HG03159 (cell line): ENCODE results near the gene DIPK1A.

ENCODE experiments used
- ATAC-seq: cut with Tn5 transposase; IDR thresholded peaks from one replicate; pipeline ENCODE4 v1.9.1; 2021; ENCODE audit warnings: mild to moderate bottlenecking, moderate library complexity; ENCODE audit not compliant: unreplicated experiment

The DIPK1A gene

DNA sequence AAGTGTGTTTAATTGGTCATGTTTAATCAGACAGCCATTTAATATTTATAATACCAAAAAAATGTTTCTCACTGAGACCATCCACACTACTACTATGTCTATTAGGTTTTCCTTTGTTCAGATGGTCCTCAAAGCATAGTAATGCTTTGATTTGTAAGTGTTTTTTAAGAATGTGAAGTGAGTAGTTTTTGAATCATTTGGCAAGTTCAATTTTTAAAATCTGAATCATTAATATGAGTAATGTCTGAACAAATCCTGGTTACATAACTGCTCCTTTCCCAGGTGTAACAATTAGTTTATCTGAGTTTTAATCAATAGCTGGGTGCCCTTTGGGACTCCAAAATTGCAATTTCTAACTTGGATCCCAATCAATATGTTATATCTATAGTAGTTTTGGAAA, 152.9 kb downstream of the DIPK1A start:
- ATAC-seq = no peak

DNA sequence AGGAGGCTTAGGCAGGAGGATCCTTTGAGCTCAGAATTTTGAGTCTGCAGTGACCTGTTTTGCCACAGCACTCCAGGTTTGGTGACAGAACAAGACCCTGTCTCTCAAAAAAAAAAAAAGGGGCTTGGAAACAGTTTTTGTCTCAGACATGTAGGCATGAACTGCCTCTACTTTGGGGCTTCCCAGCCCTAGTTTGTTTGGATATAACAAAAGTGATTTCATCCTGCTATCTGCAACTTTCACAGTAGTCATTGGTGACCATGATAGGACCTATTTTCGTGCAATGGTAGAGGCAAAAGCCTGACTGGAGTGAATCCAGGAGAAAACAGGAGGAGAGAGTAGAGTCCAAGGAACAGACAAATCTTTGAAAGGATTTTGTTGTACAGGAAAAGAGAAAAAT, 156.0 kb downstream of the DIPK1A start:
- no peak for ATAC-seq

DNA sequence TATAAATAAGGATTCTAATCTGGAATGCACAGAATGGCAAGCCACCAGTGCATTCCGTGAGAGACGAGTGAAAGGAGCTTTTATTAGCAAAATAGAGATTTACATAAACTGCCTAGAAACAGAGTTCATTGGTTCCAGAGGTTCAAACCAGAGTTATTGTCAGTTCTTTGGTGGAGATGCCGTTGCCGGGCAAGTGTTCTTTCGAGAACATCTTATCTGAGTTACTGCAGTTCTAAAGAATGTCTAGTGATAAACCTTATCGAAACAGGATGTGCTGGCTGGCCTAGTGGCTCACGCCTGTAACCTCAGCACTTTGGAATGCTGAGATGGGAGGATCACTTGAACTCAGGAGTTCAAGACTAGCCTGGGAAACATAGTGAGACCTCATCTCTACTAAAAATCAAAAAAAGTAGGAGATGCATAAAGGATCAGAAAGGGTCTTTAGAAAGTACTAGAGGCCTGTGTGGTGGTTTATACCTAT, 156.5 kb downstream of the DIPK1A start:
- peak; percentile 53 for ATAC-seq

DNA sequence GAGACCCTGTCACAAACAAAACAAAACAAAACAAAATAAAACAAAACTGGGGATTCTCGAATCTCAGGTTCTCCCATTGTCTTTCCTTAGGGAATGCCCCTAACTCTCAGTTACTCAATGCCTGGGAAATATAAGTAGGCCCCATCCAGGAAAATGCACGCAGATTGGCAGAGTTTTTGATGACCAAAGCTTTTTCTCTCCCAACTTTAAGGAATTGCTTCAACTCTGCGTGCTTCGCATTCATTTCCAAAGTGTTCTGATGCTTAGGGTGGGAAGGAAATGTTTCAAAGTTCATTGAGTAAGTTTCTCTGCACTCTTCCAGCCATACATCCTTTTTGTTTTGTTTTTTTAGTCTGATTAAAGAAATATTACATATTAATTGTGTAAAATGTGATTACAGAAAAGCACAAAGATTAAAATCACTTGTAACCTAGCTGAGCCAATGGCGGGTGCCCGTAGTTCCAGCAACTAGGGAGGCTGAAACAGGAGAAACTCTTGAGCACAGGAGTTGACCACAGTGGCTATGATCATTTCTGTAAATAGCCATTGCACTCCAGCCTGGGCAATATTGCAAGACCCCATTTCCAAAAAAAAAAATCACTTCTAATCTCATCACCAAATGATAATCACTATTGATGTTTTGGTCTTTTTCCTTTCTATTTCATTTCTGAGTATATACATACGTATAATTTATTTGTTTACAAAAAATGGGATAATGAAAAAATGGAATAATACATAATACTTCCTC, 157.9 kb downstream of the DIPK1A start:
- no peak for ATAC-seq

DNA sequence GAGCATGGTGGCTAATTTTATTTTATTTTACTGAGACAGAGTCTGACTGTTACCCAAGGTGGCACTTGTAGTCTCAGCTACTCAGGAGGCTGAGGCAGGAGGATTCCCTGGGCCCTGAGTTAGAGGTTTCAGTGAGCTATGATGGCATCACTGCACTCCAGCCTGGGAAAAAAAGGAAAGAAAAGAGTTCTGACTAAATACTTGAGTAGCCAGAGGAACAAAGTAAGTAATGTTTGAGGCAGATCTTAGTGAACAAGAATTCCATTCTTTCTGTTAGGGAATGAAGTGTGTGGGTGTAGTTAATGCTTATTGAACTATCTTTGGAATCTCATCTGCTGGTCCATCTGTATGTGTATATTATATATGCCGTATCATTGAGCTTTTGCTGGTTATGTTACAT, 163.3 kb downstream of the DIPK1A start:
- no peak for ATAC-seq

DNA sequence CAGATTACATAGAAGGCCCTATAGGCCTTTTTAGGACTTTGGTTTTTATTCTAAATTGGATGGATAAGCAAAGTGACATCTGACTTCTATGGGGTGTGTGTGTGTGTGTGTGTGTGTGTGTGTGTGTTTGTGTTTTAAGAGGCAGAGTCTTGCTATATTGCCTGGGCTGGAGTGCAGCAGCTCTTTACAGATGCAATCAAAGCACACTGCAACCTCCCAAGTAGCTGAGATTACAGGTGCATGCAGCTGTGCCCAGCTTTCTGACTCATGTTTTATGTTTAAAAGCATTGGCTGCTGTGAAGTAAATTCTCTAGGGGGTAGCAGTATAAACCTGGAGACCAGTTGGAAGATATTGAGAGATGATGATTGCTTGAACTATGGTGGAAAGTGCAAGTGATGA, 164.0 kb downstream of the DIPK1A start:
- ATAC-seq = no peak

DNA sequence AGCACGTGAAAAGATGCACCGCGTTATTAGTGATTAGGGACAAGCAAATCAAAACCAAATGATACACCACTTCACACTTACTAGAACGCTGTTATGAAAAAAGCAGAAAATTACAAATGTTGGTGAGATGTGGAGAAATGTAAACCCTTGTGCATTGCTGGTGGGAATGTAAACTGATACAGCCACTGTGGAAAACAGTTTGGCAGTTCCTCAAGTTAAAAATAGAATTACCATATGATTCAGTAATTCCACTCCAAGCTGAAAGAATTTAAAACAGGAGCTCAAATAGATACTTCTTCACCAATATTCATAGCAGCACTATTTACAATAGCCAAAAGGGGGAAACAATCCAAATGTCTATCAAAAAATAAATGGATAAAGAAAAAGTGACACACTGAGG, 166.1 kb downstream of the DIPK1A start:
- no peak for ATAC-seq

DNA sequence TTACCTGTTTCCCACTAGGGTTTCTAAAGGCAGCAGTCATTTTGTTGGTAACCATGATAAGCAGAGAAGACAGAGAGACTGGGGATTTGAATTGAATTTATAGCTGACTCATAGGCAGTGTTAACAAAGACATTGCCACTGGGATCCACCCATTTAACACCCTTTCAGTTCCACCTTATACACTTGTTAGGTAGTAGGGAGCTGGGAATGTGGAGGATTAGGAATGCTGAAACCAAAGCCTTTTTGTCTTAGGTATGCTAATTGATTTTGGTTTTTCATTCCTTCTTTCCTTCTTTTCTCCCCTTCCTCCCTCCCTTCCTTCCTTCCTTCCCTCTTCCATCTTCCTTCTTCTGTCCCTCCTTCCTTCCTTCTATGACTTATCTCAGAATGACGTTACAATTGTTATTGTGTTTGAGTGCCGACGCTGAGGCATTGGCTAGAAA, 168.9 kb downstream of the DIPK1A start:
- ATAC-seq = no peak
